Measurements from ENCODE around the gene GNAQ.

Gene GNAQ

GRCh38 chr9:78001946-78002731 is 29.5 kb downstream of the GNAQ start:
- no peak for DNase-seq

- DNase-seq = no peak
Observed at GRCh38 chr9:78000221-78000620, 31.4 kb downstream of the GNAQ start.

- DNase-seq = no peak
Observed at GRCh38 chr9:77999231-77999631, 32.4 kb downstream of the GNAQ start.

GRCh38 chr9:77997611-77998284 is 33.9 kb downstream of the GNAQ start:
- no peak for DNase-seq

- no peak for DNase-seq
Observed at GRCh38 chr9:77996696-77997095, 34.9 kb downstream of the GNAQ start.

GRCh38 chr9:77991191-77991590 is 40.4 kb downstream of the GNAQ start:
- no peak for DNase-seq

- no peak for DNase-seq
Observed at GRCh38 chr9:77989909-77990308, 41.7 kb downstream of the GNAQ start.

- DNase-seq = no peak
Observed at GRCh38 chr9:77989458-77989857, 42.2 kb downstream of the GNAQ start.

- DNase-seq = no peak
Observed at GRCh38 chr9:77988630-77989029, 43.0 kb downstream of the GNAQ start.

GRCh38 chr9:77987880-77988525 is 43.6 kb downstream of the GNAQ start:
- no peak for DNase-seq

GRCh38 chr9:77987081-77987656 is 44.4 kb downstream of the GNAQ start:
- DNase-seq = no peak

GRCh38 chr9:77985996-77986395 is 45.6 kb downstream of the GNAQ start:
- DNase-seq = no peak

- no peak for DNase-seq
Observed at GRCh38 chr9:77983320-77983662, 48.3 kb downstream of the GNAQ start.

GRCh38 chr9:77982581-77983319 is 48.9 kb downstream of the GNAQ start:
- DNase-seq = no peak

GRCh38 chr9:77981907-77982306 is 49.7 kb downstream of the GNAQ start:
- no peak for DNase-seq

- no peak for DNase-seq
Observed at GRCh38 chr9:77981332-77981731, 50.3 kb downstream of the GNAQ start.

GRCh38 chr9:77980622-77981021 is 51.0 kb downstream of the GNAQ start:
- DNase-seq = no peak

- DNase-seq = no peak
Observed at GRCh38 chr9:77978086-77978781, 53.4 kb downstream of the GNAQ start.

GRCh38 chr9:77977210-77977611 is 54.4 kb downstream of the GNAQ start:
- no peak for DNase-seq

- no peak for DNase-seq
Observed at GRCh38 chr9:77975806-77976205, 55.8 kb downstream of the GNAQ start.

GRCh38 chr9:77975036-77975435 is 56.6 kb downstream of the GNAQ start:
- no peak for DNase-seq

GRCh38 chr9:77974434-77974833 is 57.2 kb downstream of the GNAQ start:
- no peak for DNase-seq

Data from NCI-H2029 (cell line).